Subcutaneous abdominal adipose tissue (tissue), 5 donors: ENCODE data around the gene MTG2.

Experiments
- H3K27ac ChIP-seq: one replicate; pipeline ENCODE4 v1.7.0; 2013; ENCODE audit warnings: low read depth, mild to moderate bottlenecking, inconsistent platforms, low read length, moderate library complexity
- H3K27me3 ChIP-seq, 5 donors: one replicate each; pipeline ENCODE4 v1.7.0; 2013; ENCODE audit warnings: low read length in 5 of 5, inconsistent platforms in 1 of 5; ENCODE audit not compliant: control insufficient read depth in 5 of 5, insufficient read depth in 4 of 5
- H3K36me3 ChIP-seq, 5 donors: one replicate each; pipeline ENCODE4 v1.7.0; 2013; ENCODE audit warnings: low read length in 5 of 5; ENCODE audit not compliant: control insufficient read depth in 5 of 5, insufficient read depth in 5 of 5
- H3K4me1 ChIP-seq, 5 donors: one replicate each; pipeline ENCODE4 v1.7.0; 2013; ENCODE audit warnings: low read length in 5 of 5, mild to moderate bottlenecking in 3 of 5, moderate library complexity in 1 of 5; ENCODE audit not compliant: control insufficient read depth in 5 of 5, insufficient read depth in 5 of 5
- H3K4me3 ChIP-seq, 5 donors: one replicate each; pipeline ENCODE4 v1.7.0; 2013; ENCODE audit warnings: low read length in 5 of 5, low read depth in 1 of 5
- H3K9ac ChIP-seq, 5 donors: one replicate each; pipeline ENCODE4 v1.7.0; 2013; ENCODE audit warnings: low read length in 5 of 5, mild to moderate bottlenecking in 4 of 5, moderate library complexity in 3 of 5
- H3K9me3 ChIP-seq, 5 donors: one replicate each; pipeline ENCODE4 v1.7.0; 2013; ENCODE audit warnings: low read length in 5 of 5; ENCODE audit not compliant: control insufficient read depth in 5 of 5
- donor health status: healthy.
- donor health status: healthy.
- donor health status: healthy.
- donor health status: healthy.
- donor health status: healthy.

Gene MTG2

DNA sequence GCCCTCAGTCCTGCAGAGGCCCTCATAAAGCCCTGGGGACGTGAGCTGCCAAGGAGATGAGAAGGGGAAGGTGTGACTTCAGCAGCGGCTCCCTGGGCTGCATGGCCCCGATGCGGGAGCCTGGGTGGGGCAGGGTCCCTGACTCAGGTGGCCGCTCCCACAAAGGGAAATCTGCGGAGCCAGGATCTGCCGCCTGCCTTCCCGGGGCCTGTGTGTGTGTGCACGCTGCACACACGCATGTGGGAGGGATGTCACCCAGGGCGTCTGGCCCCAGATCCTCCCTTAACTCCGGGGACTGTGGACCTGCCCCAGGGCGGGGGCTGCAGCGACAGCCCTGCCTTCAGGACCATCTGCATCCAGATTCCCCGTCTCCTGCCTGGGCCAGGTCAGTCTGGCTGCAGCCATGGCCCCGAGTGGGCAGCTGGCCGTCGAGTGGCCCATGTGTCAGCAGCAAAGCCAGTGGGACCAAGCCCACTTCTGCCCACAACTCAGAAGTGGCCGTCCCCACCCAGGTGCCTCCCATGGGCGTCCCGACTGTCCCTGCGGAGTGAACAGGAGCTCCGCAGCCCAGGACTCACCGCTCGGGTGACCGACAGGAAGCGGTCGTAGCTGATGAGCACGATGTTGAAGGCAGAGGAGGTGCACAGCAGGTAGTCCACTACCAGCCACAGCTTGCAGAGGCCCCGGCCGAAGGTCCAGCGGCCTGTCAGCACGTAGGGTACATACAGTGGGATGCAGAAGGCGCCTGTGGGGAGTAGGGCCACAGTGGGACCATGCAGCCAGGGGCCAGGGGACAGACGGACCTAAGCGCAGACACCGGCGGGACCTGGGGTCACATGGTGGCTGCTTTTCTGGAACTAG, 35.3 kb downstream of the MTG2 start:
- Histone ChIP-seq H3K9ac (no peak overlapping the region), H3K4me1 (peaks cover 0 to 15% (median 10%) of the 10 kb centered on the region in 5 donors), H3K27me3 (peaks cover 71 to 86% (median 78%) of the 10 kb centered on the region in 5 donors), H3K4me3 (no peak overlapping the region), H3K36me3 (no peaks in the 10 kb centered on the region), H3K27ac (no peak overlapping the region), H3K9me3 (no peaks in the 10 kb centered on the region)

GRCh38 chr20:62219101-62219991, 36.5 kb downstream of the MTG2 start:
- Histone ChIP-seq H3K27me3 (peaks cover 69 to 91% (median 81%) of the 10 kb centered on the region in 5 donors), H3K4me3 (peak overlapping the region in 1 of 5 donors; percentile 46), H3K9me3 (no peaks in the 10 kb centered on the region), H3K9ac (no peak overlapping the region), H3K4me1 (peaks cover 0 to 15% (median 10%) of the 10 kb centered on the region in 5 donors), H3K27ac (no peak overlapping the region), H3K36me3 (no peaks in the 10 kb centered on the region)

- Histone ChIP-seq H3K27ac (no peak within 1 kb of the TSS), H3K27me3 (peaks cover 65 to 90% (median 82%) of the 10 kb centered on the region in 5 donors), H3K9me3 (no peaks in the 10 kb centered on the region), H3K36me3 (no peaks in the 10 kb centered on the region), H3K9ac (no peak within 1 kb of the TSS), H3K4me1 (peaks cover 0 to 15% (median 10%) of the 10 kb centered on the region in 5 donors), H3K4me3 (peak within 1 kb of the TSS in 2 of 5 donors; percentile 29 to 46)
Measured at GRCh38 chr20:62219992-62220665, 37.3 kb downstream of the MTG2 start, which contains the start of gene HRH3. Gene HRH3 (minus strand): TSS chr20:62220278. CDS start chr20:62219970, 308 bp downstream.

- peaks cover 57 to 87% (median 80%) of the 10 kb centered on the region in 5 donors for H3K27me3 ChIP-seq
- no peak overlapping the region for H3K4me3 ChIP-seq
Measured at GRCh38 chr20:62220666-62221568, 38.1 kb downstream of the MTG2 start.

DNA sequence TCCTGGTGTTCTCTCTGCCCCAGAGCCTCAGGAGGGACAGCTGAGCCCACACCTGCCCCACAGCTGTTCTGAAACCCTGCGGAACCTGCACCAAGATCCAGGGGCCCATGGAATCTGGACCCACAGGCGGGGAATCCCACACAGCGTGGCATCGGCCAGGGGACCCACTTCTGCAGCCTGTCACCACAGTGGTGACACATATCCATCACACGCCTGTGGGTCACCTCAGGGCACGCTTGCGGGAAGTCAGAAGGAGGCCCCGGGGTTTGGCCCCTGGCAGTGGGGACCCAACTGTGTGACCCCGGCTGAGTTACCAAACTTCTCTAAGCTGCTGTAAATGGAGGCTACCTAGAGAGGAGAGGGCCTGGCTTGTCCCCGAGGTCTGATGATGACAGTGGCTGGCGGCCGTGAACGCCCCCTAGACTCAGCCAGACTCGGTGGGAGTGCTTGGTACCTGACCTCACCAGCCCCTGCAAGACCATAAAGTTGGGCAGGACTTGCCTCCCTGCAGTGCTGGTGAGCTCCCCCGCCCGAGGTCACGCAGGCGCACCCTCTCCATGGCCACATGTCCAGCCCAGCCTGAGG, 39.5 kb downstream of the MTG2 start:
- no peaks in the 10 kb centered on the region for H3K9me3 ChIP-seq
- H3K4me3 ChIP-seq, result no peak overlapping the region
- H3K27me3 ChIP-seq, result peaks cover 47 to 80% (median 76%) of the 10 kb centered on the region in 5 donors
- H3K27ac ChIP-seq, result no peak overlapping the region
- H3K9ac ChIP-seq, result no peak overlapping the region
- H3K36me3 ChIP-seq, result no peaks in the 10 kb centered on the region
- H3K4me1 ChIP-seq, result peaks cover 0 to 15% (median 10%) of the 10 kb centered on the region in 5 donors

More at GRCh38 chr20:62220666-62221568, 38.1 kb downstream of the MTG2 start:
- Histone ChIP-seq H3K36me3 (no peaks in the 10 kb centered on the region), H3K4me1 (peaks cover 0 to 15% (median 10%) of the 10 kb centered on the region in 5 donors), H3K9ac (no peak overlapping the region), H3K27ac (no peak overlapping the region), H3K9me3 (no peaks in the 10 kb centered on the region)

GRCh38 chr20:62222972-62223371, 40.1 kb downstream of the MTG2 start:
- Histone ChIP-seq H3K27me3 (peaks cover 46 to 80% (median 74%) of the 10 kb centered on the region in 5 donors), H3K4me3 (no peak overlapping the region), H3K4me1 (peaks cover 0 to 15% (median 10%) of the 10 kb centered on the region in 5 donors), H3K36me3 (no peaks in the 10 kb centered on the region), H3K9me3 (no peaks in the 10 kb centered on the region), H3K27ac (no peak overlapping the region), H3K9ac (no peak overlapping the region)

GRCh38 chr20:62223571-62223970, 40.7 kb downstream of the MTG2 start:
- Histone ChIP-seq H3K27ac (no peak overlapping the region), H3K4me1 (peaks cover 0 to 15% (median 10%) of the 10 kb centered on the region in 5 donors), H3K36me3 (no peaks in the 10 kb centered on the region), H3K4me3 (no peak overlapping the region), H3K9ac (no peak overlapping the region), H3K27me3 (peaks cover 45 to 77% (median 74%) of the 10 kb centered on the region in 5 donors), H3K9me3 (no peaks in the 10 kb centered on the region)

DNA sequence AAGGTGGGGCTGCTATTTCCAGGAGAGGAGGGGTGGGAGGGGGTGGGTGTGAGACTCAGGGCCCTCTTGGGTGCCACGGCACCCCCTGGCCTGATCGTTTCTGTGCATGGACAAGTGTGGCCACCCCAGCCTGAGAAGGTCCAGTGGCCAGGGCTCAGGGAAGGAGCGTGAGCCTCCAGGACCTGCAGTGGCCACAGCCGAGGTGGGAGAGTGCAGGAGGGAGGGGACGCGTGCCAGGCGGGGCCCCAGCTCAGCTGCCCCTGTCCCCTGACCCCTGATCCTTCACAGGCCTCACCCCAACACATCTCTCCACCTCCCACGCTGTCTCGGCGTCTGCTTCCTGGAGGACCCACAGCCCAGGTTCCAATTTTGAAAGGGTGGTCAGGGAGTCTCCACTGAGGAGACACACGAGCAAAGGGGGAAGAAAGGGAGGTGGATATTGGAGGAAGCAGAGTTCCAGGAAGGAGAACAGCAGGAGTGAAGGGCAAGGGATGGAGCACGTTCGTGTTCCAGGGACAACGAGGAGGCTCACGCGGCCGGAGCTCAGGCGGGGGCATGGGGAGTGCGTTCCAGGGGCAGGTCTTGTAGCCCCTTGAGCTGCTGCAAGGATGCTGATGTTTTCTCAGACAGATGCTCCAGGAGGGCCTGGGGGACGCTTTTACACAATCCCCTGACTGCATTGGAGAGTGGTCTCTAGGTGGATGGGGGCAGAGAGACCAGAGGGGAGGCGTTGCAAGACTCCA, 41.5 kb downstream of the MTG2 start:
- Histone ChIP-seq H3K27me3 (peaks cover 41 to 73% (median 69%) of the 10 kb centered on the region in 5 donors), H3K9ac (no peak overlapping the region), H3K36me3 (no peaks in the 10 kb centered on the region), H3K4me1 (peaks cover 0 to 11% (median 9%) of the 10 kb centered on the region in 5 donors), H3K27ac (no peak overlapping the region), H3K9me3 (peaks cover 0 to 2% (median 0%) of the 10 kb centered on the region in 5 donors), H3K4me3 (no peak overlapping the region)
